Stomach (tissue), 9 donors: ENCODE measurements around the gene NFILZ. TPM values are rescaled to one million over a fixed set of nuclear protein-coding genes. Genes with fewer than 3 reads are reported as not detected.

Experiments
- DNase-seq, 2 donors: peaks; one replicate each; pipeline versions ENCODE4 v3.0.0 to v3.0.0-alpha.2; 2013 to 2019
- H3K27ac ChIP-seq, 5 donors: fragments of 200-600 bp in 4 of 5; sonication (generic) in 4 of 5; one replicate each; pipeline ENCODE4 v1.5.1; 2013 to 2019; ENCODE audit warnings: mild to moderate bottlenecking in 1 of 5, moderate library complexity in 1 of 5
- H3K27me3 ChIP-seq, 3 donors: fragments of 200-600 bp; sonication (generic); one replicate each; pipeline ENCODE4 v1.5.1; 2017 to 2019; ENCODE audit warnings: mixed run types in 1 of 3
- H3K36me3 ChIP-seq, 4 donors: fragments of 200-600 bp; sonication (generic); 1 replicate in 3 of 4; 2 replicates in 1 of 4; pipeline ENCODE4 v1.5.1; 2016 to 2019
- H3K4me1 ChIP-seq, 4 donors: fragments of 200-600 bp; sonication (generic); one replicate each; pipeline ENCODE4 v1.5.1; 2016 to 2019
- H3K4me3 ChIP-seq, 4 donors: fragments of 200-600 bp; sonication (generic) in 3 of 4; one replicate each; pipeline ENCODE4 v1.5.1; 2016 to 2019; ENCODE audit warnings: mild to moderate bottlenecking in 1 of 4
- H3K9me3 ChIP-seq, 4 donors: fragments of 200-600 bp; sonication (generic); one replicate each; pipeline ENCODE4 v1.5.1; 2016 to 2019
- CTCF ChIP-seq, 7 experiments: fragments of 450-650 bp in 4 of 7; fragments of 200-600 bp in 3 of 7; sonication (generic) in 3 of 7; IDR thresholded peaks; one replicate each; pipeline ENCODE4 v1.5.1; 2016 to 2019; ENCODE audit warnings: antibody characterized with exemption in 7 of 7, control low read depth in 2 of 7, mild to moderate bottlenecking in 1 of 7
- EP300 ChIP-seq: sonication (generic); formaldehyde crosslinking; IDR thresholded peaks from one replicate; pipeline ENCODE4 v1.6.1; 2017; ENCODE audit warnings: antibody characterized with exemption
- POLR2A ChIP-seq, 4 donors: fragments of 450-650 bp; IDR thresholded peaks; one replicate each; pipeline ENCODE4 v1.6.1; 2016; ENCODE audit warnings: antibody characterized with exemption in 4 of 4, control low read depth in 2 of 4, mild to moderate bottlenecking in 1 of 4, moderate library complexity in 1 of 4
- POLR2AphosphoS5 ChIP-seq, 3 donors: sonication (generic); formaldehyde crosslinking; IDR thresholded peaks; one replicate each; pipeline ENCODE4 v1.6.1; 2016; ENCODE audit warnings: antibody characterized with exemption in 3 of 3
- intact Hi-C: fragments of 100-400 bp; cut with DNase I; formaldehyde crosslinking; loops from one replicate; pipeline ENCODE4 v1.15.1; 2023; ENCODE audit warnings: low total_unique reads
- polyA plus RNA-seq, 3 donors: library from polyadenylated mRNA; stranded (reverse); fragments of 200-250 nt; gene quantifications; one replicate each; pipeline ENCODE4 v1.2.3, GENCODE V29; 2013
- total RNA-seq, 5 donors: library from RNA; depleted of rRNA; stranded (reverse); fragments of >200 nt; gene quantifications; one replicate each; pipeline versions ENCODE4 v1.1.0 to v1.2.3, GENCODE V29; 2014 to 2016
- donor health status: healthy with polysubstance abuse.
- donor health status: Bipolar disorder and iron deficiency.
- donor health status: healthy.

Gene NFILZ
- total and polyA plus RNA-seq, 8 donors, result not detected

GRCh38 chr19:8678244-8678807, 47.9 kb downstream of the NFILZ start:
- peaks cover 0 to 12% (median 9%) of the 10 kb centered on the region in 4 donors for H3K9me3 ChIP-seq
- intact Hi-C loops, result no loop called here
- no peak for DNase-seq

More at GRCh38 chr19:8678244-8678807, 47.9 kb downstream of the NFILZ start:
- Histone ChIP-seq H3K27ac (no peak overlapping the region), H3K27me3 (peaks cover 0 to 8% (median 0%) of the 10 kb centered on the region in 3 donors), H3K4me1 (no peaks in the 10 kb centered on the region), H3K36me3 (no peaks in the 10 kb centered on the region), H3K4me3 (no peak overlapping the region)
- no peak for TF ChIP-seq POLR2AphosphoS5 (IDR thresholded peaks at IDR 0.05)
- TF ChIP-seq POLR2A (IDR thresholded peaks at IDR 0.05), result no peak
- no peak for TF ChIP-seq EP300
- no peak for TF ChIP-seq CTCF (IDR thresholded peaks at IDR 0.05)

Other genes with a start within 250 kb of the NFILZ start
- 100 to 1,000 TPM in 2 of 5 donors, 10 to 100 TPM in 3; 47.7 to 108 (median 79.9) TPM for gene RAB11B, start 240.3 kb upstream of the NFILZ start, total RNA-seq
- gene RAB11B, start 240.3 kb upstream of the NFILZ start, polyA plus RNA-seq, result 100 to 1,000 TPM in 1 of 3 donors, 10 to 100 TPM in 2; 57.5 to 116 (median 78.8) TPM
- gene MARCHF2, start 217.3 kb upstream of the NFILZ start, total RNA-seq, result 10 to 100 TPM; 24.3 to 98.2 (median 33.4) TPM
- gene MARCHF2, start 217.3 kb upstream of the NFILZ start, polyA plus RNA-seq, result 10 to 100 TPM; 23.5 to 43.4 (median 38.2) TPM
- gene HNRNPM, start 185.7 kb upstream of the NFILZ start, total RNA-seq, result 100 to 1,000 TPM in 3 of 5 donors, 10 to 100 TPM in 2; 54.3 to 664 (median 107) TPM
- 100 to 1,000 TPM in 1 of 3 donors, 10 to 100 TPM in 2; 87.3 to 110 (median 90.0) TPM for gene HNRNPM, start 185.7 kb upstream of the NFILZ start, polyA plus RNA-seq
- gene PRAM1, start 128.0 kb upstream of the NFILZ start, total RNA-seq, result 1 to 10 TPM in 1 of 5 donors, under 1 TPM in 1, not detected in 3; 0.37 to 1.2 TPM
- 1 to 10 TPM in 1 of 3 donors, under 1 TPM in 1, not detected in 1; 0.81 to 1.4 TPM for gene PRAM1, start 128.0 kb upstream of the NFILZ start, polyA plus RNA-seq
- gene ZNF414, start 116.5 kb upstream of the NFILZ start, total RNA-seq, result 10 to 100 TPM in 3 of 5 donors, 1 to 10 TPM in 2; 1.8 to 28.4 (median 16.5) TPM
- gene ZNF414, start 116.5 kb upstream of the NFILZ start, polyA plus RNA-seq, result 10 to 100 TPM; 19.9 to 32.7 (median 26.9) TPM
- 10 to 100 TPM; 10.5 to 54.8 (median 41.6) TPM for gene MYO1F, start 53.2 kb upstream of the NFILZ start, total RNA-seq
- 1 to 10 TPM; 3.0 to 5.5 (median 4.4) TPM for gene MYO1F, start 53.2 kb upstream of the NFILZ start, polyA plus RNA-seq
- 10 to 100 TPM in 3 of 5 donors, 1 to 10 TPM in 2; 2.3 to 28.5 (median 12.8) TPM for gene ADAMTS10, start 19.9 kb upstream of the NFILZ start, total RNA-seq
- 1 to 10 TPM; 1.9 to 6.6 (median 5.7) TPM for gene ADAMTS10, start 19.9 kb upstream of the NFILZ start, polyA plus RNA-seq
- not detected for gene ACTL9, start 68.2 kb downstream of the NFILZ start, total RNA-seq
- gene ACTL9, start 68.2 kb downstream of the NFILZ start, polyA plus RNA-seq, result not detected
- not detected for gene OR2Z1, start 91.0 kb downstream of the NFILZ start, total RNA-seq
- gene OR2Z1, start 91.0 kb downstream of the NFILZ start, polyA plus RNA-seq, result not detected
- gene ZNF558, start 201.7 kb downstream of the NFILZ start, total RNA-seq, result 10 to 100 TPM; 20.4 to 63.1 (median 30.3) TPM
- gene ZNF558, start 201.7 kb downstream of the NFILZ start, polyA plus RNA-seq, result 10 to 100 TPM in 1 of 3 donors, 1 to 10 TPM in 2; 6.0 to 16.9 (median 7.8) TPM
- not detected for gene MBD3L1, start 201.7 kb downstream of the NFILZ start, total RNA-seq
- gene MBD3L1, start 201.7 kb downstream of the NFILZ start, polyA plus RNA-seq, result not detected